DMS153 treated with DMSO at 0.1 percent for 48 hours (cell line): ENCODE data around the gene ZNF556.

Experiments used
- DNase-seq: peaks from one replicate; lab custom pipeline; 2025; ENCODE audit not compliant: unreplicated experiment; lab: John Stamatoyannopoulos, UW

ZNF556 gene

DNA sequence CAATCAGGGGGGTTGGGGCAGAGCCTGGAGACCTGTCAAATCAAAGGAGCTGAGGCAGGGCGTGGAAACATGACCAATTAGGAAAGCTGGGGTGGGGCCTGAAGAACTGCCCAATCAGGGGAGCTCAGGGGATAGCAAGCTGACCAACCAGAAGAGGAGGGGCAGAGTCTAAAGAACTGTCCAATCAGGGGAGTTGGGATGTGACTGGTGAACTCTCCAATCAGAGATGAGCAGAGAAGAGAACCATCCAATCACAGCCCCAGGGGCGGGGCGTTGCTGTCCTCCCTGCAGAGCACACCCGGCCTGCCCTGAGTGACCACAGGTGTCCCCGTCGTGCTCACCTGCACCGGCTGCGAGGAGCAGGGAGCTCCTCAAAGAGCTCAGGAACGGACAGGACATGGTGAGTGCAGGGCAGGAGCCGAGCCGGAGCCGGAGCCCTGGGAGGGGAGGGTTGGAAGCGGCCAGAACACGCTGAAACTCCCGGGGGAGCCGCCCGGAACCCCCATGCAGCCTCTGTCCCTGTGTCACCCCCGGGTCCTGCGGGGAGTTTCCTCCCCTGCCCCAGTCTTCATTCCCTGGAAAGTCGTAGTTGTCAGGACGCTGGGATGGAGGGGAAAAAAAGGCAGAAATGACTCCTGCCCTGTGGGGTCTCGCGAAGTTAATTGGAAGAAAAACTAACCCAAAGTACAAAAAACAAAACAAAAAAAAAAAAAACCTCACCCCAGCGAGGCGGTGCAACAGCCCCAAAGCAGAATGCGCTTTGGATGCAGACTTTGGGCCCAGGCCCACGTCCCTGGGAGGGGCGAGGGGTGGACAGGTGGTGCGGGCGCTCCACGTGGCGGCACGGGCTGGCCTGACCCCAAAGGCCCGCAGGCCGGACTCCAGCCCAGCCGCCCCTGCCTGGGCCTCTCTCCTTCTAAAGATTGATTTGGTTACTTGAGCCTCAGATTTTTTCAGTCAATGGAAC is at the start of gene ZNF556:
TSS of gene ZNF556 (plus strand) at position 311 of the 967 bp plus-strand sequence. CDS start at position 398, 87 bp downstream.
- no peak for DNase-seq

DNA sequence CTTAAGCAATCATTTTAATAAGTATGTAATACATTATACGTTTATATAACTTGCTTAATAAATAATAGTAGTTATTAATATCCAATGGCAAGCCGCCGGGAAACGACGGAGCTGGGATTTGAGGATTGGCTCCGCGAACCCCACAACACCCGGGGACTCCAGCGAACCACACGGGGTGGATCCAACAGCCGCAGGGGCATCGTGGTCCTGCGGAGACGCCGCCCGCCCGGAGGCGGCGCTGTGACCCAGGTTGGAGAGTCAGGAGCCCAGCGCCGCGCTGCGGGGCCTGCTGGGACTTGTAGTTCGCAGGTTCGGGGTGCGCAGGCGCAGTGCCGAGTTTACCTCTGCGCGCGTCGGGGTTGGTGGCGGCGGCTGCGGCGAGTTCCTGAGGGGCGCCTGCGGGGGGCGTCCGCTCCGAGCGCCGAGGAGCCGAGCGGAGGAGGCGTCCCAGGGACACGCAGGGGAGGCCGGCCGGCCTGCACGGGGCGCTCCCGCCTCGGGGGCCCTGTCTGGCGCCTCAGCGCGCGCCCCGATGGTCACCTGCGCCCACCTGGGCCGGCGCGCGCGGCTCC is 47.5 kb upstream of the ZNF556 start, which contains the start of gene ZNF554:
TSS of gene ZNF554 (plus strand) at position 329 of the 572 bp plus-strand sequence. CDS start at position 533, 204 bp downstream.
- DNase-seq, result peak; percentile 88

DNA sequence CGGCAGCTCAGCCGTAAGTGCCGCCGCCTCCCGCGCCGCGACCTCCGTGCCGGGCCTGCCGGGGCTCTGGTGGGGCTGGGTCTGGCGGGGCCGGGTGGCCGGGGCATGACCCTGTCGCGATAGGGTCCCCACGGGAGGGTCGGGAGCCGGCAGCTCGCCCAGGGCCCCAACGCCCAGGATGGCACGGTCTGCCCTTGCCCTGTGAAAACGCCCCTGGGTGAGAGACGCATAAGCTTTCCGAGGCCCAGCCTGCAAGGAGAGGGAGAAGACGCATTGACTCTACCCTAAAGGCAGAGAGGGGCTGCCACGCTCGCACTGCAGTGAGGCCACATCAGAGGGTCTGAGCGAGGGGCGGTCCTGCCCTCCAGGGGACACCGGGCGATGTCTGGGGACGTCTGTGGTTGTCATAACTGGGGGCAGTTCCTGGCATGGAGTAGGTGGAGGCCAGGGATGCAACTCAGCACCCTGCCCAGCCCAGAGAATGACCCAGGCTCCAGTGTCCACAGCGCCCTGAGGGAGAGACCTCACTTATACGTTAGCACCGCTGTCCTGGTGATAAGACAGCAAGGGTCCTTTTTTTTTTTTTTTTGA is 46.9 kb upstream of the ZNF556 start:
- no peak for DNase-seq

DNA sequence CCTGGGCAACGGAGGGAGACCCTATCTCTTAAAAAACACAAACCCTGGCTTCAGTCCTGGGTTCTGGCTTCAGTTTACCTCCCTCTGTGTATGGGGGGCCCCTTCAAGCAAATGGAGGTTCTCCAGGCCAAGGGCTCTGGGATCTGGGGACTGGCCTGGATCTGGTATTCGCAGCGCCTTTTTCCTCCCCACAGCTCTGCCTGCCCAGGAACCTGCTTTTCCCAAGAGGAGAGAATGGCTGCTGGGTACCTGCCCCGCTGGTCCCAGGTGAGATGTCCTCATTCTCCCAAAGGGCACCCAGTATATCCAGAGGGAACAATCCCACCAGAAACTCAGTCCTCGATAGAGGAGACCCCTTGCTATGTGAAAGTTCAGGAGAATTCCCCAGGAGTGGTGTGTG is 44.3 kb upstream of the ZNF556 start:
- no peak for DNase-seq

DNA sequence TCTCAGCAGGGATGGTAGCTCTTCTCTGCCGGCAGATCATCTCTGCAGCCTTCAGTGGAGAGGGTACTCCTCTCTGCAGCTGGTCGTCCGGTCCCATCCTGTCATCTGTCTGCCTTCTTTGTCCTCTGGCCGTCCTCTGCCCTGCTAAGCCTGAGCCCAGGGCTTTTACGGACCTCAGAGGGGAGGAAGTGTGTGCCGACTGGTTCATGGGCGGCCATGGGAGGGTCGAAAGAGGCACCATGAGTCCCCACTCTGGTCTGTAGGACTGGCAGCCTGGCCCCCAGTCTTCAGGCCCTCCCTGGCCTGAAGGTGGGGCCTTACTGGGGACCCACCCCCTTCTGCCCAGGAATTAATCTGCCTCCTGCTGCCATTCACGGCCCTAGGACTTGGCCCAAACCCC is 43.5 kb upstream of the ZNF556 start:
- DNase-seq, result no peak

DNA sequence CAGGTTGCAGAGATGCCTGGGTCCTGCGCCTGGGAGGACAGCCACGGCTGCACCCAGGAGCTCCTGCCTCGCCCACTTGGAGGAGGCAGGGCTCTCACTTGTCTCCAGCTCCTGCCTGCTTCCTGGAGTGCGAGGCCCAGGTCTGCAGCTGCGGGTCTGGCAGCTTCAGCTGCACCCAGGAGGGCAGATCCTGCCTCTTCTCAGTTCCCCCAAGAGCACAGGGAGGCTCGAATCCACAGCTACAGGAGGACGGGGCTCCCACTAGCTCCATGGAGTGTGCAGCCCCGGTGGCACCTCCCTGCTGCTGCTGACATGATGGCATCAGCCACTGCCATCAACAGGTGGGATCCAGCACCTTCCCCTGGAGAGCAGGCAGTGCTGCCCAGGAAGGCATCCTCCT is 43.0 kb upstream of the ZNF556 start:
- no peak for DNase-seq

DNA sequence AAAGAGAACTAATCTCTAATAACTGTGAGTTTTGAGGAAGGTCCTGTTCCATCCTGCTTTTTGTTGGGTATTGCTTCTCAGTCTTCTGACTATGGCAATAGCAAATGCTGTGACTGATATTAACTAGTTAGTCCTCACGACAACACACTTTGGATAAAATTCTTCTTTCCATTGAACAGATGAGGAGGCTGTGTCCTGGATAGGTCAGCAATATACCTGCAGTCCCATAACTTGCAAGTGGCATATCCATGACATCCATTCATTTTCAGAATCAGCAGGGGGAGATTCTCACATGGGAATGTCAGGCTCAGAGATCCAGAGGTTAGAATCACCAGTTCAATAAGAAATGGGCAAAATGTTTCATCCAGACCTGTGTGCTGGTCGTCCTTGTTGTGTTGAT is 40.1 kb upstream of the ZNF556 start:
- DNase-seq, result no peak

DNA sequence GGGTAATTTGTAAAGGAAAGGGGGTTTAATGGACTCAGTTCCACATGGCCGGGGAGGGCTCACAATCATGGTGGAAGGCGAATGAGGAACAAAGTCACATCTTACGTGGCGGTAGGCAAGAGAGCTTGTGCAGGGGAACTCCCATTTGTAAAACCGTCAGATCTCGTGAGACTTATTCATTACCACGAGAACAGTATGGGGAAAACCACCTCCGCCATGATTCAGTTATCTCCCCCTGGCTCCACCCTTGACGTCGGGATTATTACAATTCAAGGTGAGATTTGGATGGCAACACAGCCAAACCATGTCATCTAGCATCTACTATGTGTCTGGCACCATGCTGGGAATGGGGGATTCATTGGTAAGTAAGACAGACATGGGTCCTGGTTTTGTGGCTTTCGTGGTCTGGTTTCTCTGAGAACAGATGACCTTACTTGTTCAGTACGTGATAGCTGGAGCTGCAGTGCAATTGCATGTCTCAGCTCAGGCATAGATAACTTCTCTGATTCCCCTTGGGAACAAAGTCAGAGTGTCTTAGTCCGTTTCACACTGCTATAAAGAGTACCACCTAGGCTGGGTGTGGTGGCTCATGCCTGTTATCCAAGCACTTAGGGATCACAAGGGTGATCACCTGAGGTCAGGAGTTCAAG is 39.2 kb upstream of the ZNF556 start:
- DNase-seq, result no peak

DNA sequence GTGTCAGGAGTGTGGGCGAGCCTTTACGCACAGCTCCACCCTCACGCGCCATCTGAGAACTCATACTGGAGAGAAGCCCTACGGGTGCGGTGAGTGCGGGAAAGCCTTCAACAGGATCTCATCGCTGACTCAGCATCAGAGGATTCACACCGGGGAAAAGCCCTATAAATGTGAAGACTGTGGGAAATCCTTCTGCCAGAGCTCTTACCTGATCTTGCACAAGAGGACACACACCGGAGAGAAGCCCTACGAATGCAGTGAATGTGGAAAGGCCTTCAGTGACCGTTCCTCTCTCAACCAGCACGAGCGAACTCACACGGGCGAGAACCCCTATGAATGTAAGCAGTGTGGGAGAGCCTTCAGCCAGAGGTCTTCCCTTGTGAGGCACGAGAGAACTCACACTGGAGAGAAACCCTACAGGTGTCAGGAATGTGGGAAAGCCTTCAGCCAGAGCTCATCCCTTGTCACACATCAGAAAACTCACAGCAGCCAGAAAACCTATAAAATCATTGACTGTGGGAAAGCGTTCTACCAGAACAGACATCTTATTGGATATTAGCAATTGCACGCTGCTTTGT is 32.8 kb upstream of the ZNF556 start:
- no peak for DNase-seq

DNA sequence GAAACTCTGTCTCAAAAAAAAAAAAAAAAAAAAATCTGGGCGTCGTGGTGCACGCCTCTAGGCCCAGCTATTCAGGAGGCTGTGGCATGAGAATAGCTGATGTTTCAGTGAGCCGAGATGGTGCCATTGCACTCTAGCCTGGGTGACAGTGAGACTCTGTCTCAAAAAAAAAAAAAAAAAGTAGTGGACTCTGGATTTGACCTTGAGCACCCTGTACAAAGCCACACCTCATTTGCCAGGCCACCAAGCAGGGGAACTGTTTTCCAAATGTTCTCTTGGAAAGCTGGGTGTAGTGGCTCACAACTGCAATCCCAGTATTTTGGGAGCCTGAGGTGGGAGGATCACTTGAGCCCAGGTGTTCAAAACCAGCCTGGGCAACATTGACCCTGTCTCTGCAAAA is 29.7 kb upstream of the ZNF556 start:
- DNase-seq, result no peak

DNA sequence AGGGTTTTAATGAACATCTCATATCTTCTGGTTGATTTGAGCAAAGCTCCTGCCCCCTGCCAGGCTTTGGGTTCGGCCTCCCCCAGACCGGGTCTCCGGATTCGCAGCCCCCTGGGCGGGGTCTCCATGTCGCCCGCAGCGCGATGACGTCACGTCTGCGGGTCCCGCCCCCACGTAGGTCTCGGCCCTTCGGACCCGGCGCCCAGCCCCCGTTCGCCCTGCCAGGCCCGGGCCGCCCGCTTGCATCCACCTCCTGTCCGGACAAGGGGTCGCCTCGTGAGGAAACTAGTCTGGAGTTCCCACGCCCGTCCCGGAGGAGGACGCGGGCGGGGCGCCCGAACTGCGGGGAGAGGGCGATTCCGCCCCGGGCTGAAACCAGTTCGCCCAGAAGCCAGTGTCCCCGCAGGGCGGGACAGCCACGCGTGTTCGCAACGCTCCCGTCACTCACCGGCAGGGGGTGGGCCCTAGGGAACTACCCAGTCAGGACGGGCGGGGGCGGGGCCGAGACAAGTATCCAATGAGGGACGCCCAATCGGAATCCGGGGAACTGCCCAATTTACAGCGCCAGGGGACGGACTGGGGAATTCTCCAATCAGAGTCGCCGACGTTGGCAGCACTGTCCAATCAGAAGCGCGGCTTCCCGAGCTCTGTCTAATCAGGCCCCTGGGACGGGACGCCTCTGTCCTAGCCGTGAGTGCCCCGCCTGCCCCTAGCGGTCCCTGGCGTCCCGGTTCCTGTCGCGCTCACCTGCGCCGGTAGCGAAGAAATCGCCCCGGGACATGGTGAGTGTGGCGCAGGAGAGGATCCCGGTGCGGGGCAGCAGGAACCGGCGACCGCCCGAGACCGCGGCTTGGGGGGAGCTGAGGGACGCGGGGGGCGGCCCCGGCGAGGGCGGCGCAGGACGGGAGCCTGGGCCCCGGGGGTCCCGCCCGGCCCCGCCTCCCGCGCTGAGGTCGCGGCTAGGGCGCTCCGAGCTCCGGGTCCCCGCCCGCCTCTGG is 26.0 kb upstream of the ZNF556 start, which contains the start of gene ZNF555:
TSS of gene ZNF555 (plus strand) at position 682 of the 998 bp plus-strand sequence. CDS start at position 780, 98 bp downstream.
- peak; percentile 48 for DNase-seq

DNA sequence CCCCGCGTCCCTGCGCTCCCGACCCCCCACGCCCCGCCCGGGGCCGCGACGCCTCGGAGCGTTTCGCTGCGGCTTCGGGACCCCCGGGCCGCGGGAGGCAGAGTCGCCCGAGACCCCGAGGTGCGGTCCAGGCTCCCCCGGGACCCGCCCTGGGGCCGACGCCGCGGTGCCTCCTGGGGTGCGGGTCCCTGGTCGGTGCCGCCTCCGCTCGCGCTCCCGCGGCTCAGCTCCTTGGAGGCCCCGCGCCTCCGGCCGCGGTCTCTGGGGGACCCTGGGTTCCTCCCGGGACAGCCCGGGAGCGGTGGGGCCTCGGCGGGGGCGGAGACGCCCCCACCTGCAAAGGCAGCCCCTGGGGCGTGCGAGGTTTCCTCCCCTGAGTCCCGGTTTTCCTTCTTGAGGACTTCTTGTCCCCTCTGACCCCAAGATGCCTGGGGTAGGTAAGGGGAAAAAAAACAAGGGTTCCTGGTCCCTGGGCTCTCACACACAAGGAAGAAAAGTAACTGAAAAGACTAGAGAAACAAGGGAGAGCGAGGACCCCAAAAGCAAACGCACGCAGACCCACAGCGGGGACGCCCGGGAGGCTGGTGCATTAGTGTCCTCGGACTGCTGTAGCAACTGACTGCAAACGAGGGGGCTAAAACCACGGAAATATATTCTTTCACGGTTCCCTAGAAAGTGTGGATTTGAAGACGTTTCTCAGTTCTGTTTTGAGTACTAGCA is 25.1 kb upstream of the ZNF556 start:
- DNase-seq, result no peak

DNA sequence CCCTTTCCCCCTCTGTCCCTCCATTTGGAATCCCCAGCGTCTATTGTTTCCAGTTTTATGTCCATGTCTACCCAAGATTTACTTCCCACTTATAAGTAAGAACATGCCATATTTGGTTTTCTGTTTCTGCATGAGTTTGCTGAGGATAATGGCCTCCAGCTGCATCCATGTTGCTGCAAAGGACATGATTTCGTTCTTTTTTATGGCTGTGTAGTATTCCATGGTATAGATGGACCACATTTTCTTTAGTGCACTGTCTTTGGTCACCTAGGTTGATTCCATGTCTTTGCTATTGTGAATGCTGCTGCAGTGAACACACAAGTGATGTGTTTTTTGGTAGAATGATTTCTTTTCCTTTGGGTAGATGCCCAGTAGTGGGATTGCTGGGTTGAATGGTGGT is 22.0 kb upstream of the ZNF556 start:
- DNase-seq, result no peak

DNA sequence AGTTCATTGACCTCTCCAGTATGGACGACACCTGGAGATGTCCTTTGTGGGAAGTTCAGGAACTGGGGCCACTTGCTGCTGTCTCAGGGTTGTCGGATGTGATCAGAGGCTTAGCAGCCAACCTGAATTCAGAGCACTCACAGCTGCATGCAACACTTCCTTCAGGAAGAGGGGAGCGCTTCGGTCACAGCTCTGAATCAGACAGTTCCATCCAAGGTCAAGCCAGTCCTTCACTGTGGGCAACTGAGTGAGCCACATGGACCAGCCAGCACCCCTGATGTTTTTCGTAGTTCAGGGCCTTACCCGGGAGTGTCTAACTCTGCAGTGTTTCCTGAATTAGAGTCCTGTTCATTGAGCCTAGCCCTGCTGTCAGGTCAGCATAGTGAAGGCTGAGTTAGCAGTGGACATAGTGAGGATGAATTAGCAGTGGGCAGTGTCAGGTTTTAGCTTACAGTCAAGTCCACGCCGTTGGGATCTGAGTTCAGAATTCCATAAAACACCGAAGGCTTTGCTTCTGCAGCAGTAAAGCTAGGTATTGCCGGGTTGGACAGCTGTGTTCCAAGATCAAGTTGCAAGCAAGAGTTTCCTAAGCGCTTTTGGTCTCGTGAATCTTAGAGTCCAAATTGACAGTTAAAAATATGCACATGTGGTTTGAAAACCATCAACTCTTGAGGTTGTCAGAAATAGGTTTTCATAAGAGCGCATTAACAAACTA is 20.8 kb upstream of the ZNF556 start:
- DNase-seq, result no peak

DNA sequence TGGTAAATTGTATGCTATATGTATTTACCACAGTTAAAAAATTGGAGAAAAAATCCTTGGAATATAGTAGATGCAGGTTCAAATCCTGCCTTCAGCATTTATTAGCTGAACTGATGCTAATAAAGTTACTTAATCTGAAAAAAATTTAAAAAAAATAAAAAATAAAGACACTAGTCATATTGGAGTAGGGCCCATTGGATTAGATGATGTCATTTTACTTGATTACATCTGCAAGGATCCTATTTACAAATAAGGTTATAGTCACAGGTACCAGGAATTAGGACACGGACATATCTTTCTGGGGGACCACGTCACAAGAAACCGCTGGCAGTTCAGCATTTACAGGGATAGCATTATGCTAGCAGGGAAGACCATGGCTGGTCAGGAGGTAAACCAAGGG is 19.6 kb upstream of the ZNF556 start:
- no peak for DNase-seq

DNA sequence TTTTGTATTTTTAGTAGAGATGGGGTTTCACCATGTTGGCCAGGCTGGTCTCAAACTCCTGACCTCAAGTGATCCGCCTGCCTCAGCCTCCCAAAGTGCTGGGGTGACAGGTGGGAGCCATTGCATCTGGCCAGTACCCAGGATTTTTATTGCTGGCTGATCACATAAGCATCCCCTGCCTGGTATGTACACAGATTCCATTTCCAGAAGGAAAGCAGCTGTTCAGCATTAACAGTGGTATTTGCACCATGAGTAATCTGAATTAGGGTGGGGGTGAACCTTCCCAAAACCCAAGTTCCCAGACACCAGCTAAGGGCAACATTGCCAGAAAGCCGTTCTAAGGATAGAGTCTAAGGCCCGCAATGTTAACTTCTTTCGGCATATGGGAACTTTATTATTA is 18.5 kb upstream of the ZNF556 start:
- DNase-seq, result no peak

DNA sequence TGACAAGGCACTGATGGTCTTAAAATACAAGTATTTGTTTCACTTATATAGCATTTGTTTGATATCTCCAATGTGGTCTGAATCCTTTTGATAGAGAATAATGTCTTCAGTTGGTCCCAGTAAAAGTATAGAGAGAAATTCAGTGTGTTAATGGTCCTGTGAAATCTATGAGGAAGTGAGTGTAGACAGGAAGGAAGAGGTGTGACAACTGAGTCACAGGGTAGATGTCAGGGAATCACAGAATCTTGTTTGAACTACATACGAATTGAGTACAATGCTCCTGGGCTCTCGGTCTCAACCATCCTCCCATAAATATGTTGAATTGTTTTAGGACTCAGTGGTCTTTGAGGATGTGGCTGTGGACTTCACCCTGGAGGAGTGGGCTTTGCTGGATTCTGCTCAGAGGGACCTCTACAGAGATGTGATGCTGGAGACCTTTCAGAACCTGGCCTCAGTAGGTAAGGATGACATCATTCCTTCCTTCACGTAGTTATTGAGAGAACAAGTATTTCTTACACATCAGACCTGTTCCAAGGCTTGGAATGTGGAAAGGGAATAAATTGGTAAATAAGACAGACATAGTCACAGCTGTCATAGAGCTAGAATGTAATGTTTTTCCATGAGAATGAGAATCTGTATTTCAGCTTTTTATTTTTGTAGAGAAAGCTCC is 16.7 kb upstream of the ZNF556 start:
- DNase-seq, result no peak

DNA sequence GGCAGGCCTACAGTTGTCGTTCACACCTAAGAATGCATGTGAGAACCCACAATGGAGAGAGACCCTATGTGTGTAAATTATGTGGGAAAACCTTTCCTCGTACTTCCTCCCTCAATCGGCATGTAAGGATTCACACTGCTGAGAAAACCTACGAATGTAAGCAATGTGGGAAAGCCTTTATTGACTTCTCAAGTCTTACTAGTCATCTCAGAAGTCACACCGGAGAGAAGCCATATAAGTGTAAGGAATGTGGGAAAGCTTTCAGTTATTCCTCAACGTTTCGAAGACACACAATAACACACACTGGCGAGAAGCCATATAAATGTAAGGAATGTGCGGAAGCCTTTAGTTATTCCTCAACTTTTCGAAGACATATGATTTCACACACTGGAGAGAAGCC is 14.5 kb upstream of the ZNF556 start:
- no peak for DNase-seq
